SJCRH30 (cell line): ENCODE results near the gene PARD3. TPM values are rescaled to one million over a fixed set of nuclear protein-coding genes. Genes with fewer than 3 reads are reported as not detected.

Experiments used
- DNase-seq, 2 experiments: peaks; one replicate each; pipeline ENCODE4 v3.0.0-alpha.2; 2015 to 2020
- H3K27ac ChIP-seq: fragments of 250-450 bp; sonication (Bioruptor Pico); 2 replicates; pipeline ENCODE4 v1.5.1; 2020; ENCODE audit warnings: mild to moderate bottlenecking, moderate library complexity
- H3K27me3 ChIP-seq: fragments of 250-450 bp; sonication (Bioruptor Pico); 2 replicates; pipeline ENCODE4 v1.5.1; 2020; ENCODE audit warnings: mild to moderate bottlenecking, moderate library complexity
- H3K36me3 ChIP-seq: fragments of 250-450 bp; sonication (Bioruptor Pico); 2 replicates; pipeline ENCODE4 v1.5.1; 2020; ENCODE audit warnings: mild to moderate bottlenecking, moderate library complexity
- H3K4me1 ChIP-seq: fragments of 250-450 bp; sonication (Bioruptor Pico); 2 replicates; pipeline ENCODE4 v1.5.1; 2020; ENCODE audit warnings: mild to moderate bottlenecking, moderate library complexity
- H3K4me3 ChIP-seq: fragments of 250-450 bp; sonication (Bioruptor Pico); 2 replicates; pipeline ENCODE4 v1.5.1; 2020; ENCODE audit warnings: mild to moderate bottlenecking, moderate library complexity
- H3K9me3 ChIP-seq: fragments of 250-450 bp; sonication (Bioruptor Pico); replicated peaks from 2 replicates; pipeline ENCODE4 v1.5.1; 2020; ENCODE audit warnings: mild to moderate bottlenecking, moderate library complexity
- total RNA-seq: library from RNA; depleted of rRNA; stranded (reverse); fragments of >200 nt; shearing (Covaris generic); gene quantifications from 2 replicates; pipeline ENCODE4 v1.2.3, GENCODE V29; 2014

PARD3 gene
- total RNA-seq, 1 experiment from 2014 or later = 58.7 TPM

DNA sequence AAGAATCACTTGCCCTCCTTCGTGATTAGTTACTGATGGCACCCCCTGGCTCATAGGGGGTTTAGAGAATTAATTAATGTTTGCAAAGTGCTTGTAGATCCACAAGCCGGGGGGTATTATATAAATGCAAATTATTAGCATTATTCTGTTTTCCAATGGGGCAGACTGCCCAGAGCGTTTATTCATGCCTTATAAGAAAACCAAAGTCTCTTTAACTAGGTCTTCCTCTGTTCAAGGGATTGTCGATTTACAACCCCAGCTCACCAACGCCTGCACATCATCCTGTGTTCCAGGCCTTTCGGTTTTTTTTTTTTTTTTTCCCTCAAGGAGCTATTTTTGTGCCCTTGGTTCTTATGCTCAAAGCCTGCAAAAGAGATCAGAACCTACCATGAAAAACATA, 630.7 kb downstream of the PARD3 start:
- no peaks in the 10 kb centered on the region; the same call in 1 of the 2 replicates for H3K9me3 ChIP-seq
- H3K27ac ChIP-seq = no peak overlapping the region
- H3K27me3 ChIP-seq = no peaks in the 10 kb centered on the region
- H3K36me3 ChIP-seq = no peaks in the 10 kb centered on the region
- DNase-seq = no peak
- peaks cover 33% of the 10 kb centered on the region for H3K4me1 ChIP-seq
- H3K4me3 ChIP-seq = no peak overlapping the region

GRCh38 chr10:34183016-34183796, 631.9 kb downstream of the PARD3 start:
- no peaks in the 10 kb centered on the region for H3K27me3 ChIP-seq
- H3K4me3 ChIP-seq = no peak overlapping the region
- H3K27ac ChIP-seq = no peak overlapping the region
- peaks cover 28% of the 10 kb centered on the region for H3K4me1 ChIP-seq
- no peaks in the 10 kb centered on the region; the same call in 1 of the 2 replicates for H3K9me3 ChIP-seq
- DNase-seq = no peak
- no peaks in the 10 kb centered on the region for H3K36me3 ChIP-seq

DNA sequence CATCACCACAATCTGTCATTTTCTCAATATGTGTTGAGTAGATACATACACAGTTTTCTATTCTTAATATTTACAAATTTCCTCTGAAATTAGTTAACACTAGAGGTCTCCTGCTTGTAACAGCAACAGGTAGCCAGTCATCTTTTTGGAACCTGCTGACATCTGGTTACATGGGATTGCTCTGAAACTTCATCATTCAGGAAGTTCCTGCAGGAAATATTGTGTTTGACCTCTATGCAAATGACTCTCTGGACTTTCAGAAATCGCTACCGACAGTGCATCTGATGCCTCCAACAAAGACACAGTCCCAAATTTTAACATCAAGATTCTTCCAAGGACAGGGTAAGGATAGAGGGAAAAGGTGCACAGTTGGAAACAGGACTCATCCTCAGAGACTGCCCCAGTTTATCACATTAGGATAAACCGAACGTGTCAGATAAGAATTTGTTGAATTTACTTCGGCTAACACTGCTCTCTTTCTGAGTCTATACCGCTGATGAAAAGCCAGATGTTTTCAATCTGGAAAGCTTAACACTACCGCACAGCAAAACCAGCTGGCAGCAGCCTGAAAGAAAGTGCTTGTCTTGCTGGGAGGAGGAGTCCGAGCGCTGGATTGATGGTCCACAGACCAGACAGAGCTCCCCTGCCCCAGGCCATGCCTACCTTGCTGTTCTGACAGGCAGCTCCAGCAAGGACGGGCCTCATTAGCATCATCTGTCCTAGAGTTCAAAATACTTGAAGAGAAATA, 633.4 kb downstream of the PARD3 start:
- Histone ChIP-seq H3K4me1 (peaks cover 14% of the 10 kb centered on the region), H3K27ac (no peak overlapping the region), H3K9me3 (no peaks in the 10 kb centered on the region; the same call in 1 of the 2 replicates), H3K36me3 (no peaks in the 10 kb centered on the region), H3K4me3 (no peak overlapping the region), H3K27me3 (no peaks in the 10 kb centered on the region)
- no peak for DNase-seq

DNA sequence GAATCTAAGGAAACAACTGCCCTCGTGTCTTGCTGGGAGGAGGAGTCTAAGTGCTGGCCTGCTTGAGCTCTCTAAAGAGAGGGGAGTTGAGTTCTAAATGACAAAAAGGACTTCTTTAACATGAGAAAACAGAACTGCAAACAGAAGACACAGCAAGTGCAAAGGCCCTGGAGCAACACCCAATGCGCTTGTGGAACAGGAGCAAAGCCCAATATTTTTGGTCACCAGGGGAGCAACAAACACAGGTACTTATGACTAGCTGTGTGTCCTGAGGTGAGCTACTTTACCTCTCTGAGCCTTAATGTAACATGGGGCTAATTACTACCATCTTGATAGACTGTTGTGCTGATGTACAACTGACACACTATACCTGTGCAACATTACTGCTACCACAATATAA, 634.3 kb downstream of the PARD3 start:
- H3K27me3 ChIP-seq = no peaks in the 10 kb centered on the region
- H3K4me1 ChIP-seq = peaks cover 10% of the 10 kb centered on the region
- H3K27ac ChIP-seq = no peak overlapping the region

GRCh38 chr10:34179280-34179679, 635.8 kb downstream of the PARD3 start:
- DNase-seq = no peak
- no peaks in the 10 kb centered on the region; the same call in 1 of the 2 replicates for H3K9me3 ChIP-seq
- H3K27ac ChIP-seq = no peak overlapping the region
- no peak overlapping the region for H3K4me3 ChIP-seq
- H3K36me3 ChIP-seq = no peaks in the 10 kb centered on the region
- no peaks in the 10 kb centered on the region for H3K27me3 ChIP-seq
- H3K4me1 ChIP-seq = no peaks in the 10 kb centered on the region; the same call in 1 of the 2 replicates

More for the DNA sequence above, 634.3 kb downstream of the PARD3 start:
- no peaks in the 10 kb centered on the region; the same call in 1 of the 2 replicates for H3K9me3 ChIP-seq
- no peak overlapping the region for H3K4me3 ChIP-seq
- no peaks in the 10 kb centered on the region for H3K36me3 ChIP-seq
- no peak for DNase-seq

GRCh38 chr10:34178756-34179155, 636.3 kb downstream of the PARD3 start:
- no peak overlapping the region for H3K27ac ChIP-seq
- DNase-seq = no peak
- no peaks in the 10 kb centered on the region; the same call in 1 of the 2 replicates for H3K4me1 ChIP-seq

GRCh38 chr10:34178196-34178595, 636.9 kb downstream of the PARD3 start:
- no peak for DNase-seq
- Histone ChIP-seq H3K27ac (no peak overlapping the region), H3K27me3 (no peaks in the 10 kb centered on the region), H3K36me3 (no peaks in the 10 kb centered on the region), H3K9me3 (no peaks in the 10 kb centered on the region; the same call in 1 of the 2 replicates), H3K4me3 (no peak overlapping the region), H3K4me1 (no peaks in the 10 kb centered on the region; the same call in 1 of the 2 replicates)

More at GRCh38 chr10:34178756-34179155, 636.3 kb downstream of the PARD3 start:
- H3K4me3 ChIP-seq = no peak overlapping the region
- no peaks in the 10 kb centered on the region; the same call in 1 of the 2 replicates for H3K9me3 ChIP-seq
- no peaks in the 10 kb centered on the region for H3K36me3 ChIP-seq
- no peaks in the 10 kb centered on the region for H3K27me3 ChIP-seq

GRCh38 chr10:34177445-34177844, 637.7 kb downstream of the PARD3 start:
- Histone ChIP-seq H3K27me3 (no peaks in the 10 kb centered on the region), H3K36me3 (no peaks in the 10 kb centered on the region), H3K4me3 (no peak overlapping the region), H3K9me3 (no peaks in the 10 kb centered on the region; the same call in 1 of the 2 replicates), H3K27ac (no peak overlapping the region), H3K4me1 (no peaks in the 10 kb centered on the region; the same call in 1 of the 2 replicates)
- DNase-seq = no peak

GRCh38 chr10:34176351-34176750, 638.7 kb downstream of the PARD3 start:
- no peaks in the 10 kb centered on the region; the same call in 1 of the 2 replicates for H3K4me1 ChIP-seq
- DNase-seq = peak in 1 of 2 experiments; percentile 43

GRCh38 chr10:34175121-34175520, 640.0 kb downstream of the PARD3 start:
- DNase-seq = no peak
- no peaks in the 10 kb centered on the region for H3K36me3 ChIP-seq

More at GRCh38 chr10:34176351-34176750, 638.7 kb downstream of the PARD3 start:
- no peak overlapping the region for H3K4me3 ChIP-seq
- no peaks in the 10 kb centered on the region for H3K36me3 ChIP-seq
- no peaks in the 10 kb centered on the region; the same call in 1 of the 2 replicates for H3K9me3 ChIP-seq
- no peaks in the 10 kb centered on the region for H3K27me3 ChIP-seq
- no peak overlapping the region for H3K27ac ChIP-seq

GRCh38 chr10:34172936-34173533, 642.1 kb downstream of the PARD3 start:
- H3K9me3 ChIP-seq = no peaks in the 10 kb centered on the region
- H3K27ac ChIP-seq = no peak overlapping the region
- DNase-seq = no peak
- no peaks in the 10 kb centered on the region for H3K4me1 ChIP-seq
- H3K4me3 ChIP-seq = no peak overlapping the region
- no peaks in the 10 kb centered on the region for H3K27me3 ChIP-seq
- no peaks in the 10 kb centered on the region for H3K36me3 ChIP-seq

More at GRCh38 chr10:34175121-34175520, 640.0 kb downstream of the PARD3 start:
- Histone ChIP-seq H3K4me3 (no peak overlapping the region), H3K27me3 (no peaks in the 10 kb centered on the region), H3K4me1 (no peaks in the 10 kb centered on the region; the same call in 1 of the 2 replicates), H3K27ac (no peak overlapping the region), H3K9me3 (no peaks in the 10 kb centered on the region)

DNA sequence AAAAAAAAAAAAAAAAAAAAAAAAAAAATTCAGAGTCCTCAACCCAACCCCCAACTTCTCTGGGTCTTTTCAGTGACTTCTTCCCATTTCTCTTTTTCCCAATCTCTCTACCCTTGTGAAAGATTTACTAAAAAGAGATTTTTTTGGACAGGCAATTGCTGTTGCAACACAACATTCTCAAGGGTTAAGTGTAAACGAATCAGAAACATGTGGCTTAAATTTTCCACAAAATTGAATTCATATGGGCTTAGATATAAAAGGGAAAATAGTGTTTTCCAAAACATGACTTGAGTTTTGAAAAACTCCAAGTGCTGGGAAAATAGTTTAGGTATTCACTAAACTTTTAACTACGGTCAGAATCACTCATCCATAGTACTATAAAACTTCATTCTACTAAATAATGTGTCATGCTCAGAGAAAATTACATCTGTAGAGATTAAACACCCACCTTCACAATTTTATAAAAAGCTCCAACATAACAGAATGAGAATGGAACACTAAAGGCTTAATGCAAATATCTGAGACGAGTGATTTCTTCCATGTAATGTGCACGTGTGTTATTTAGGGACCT, 643.1 kb downstream of the PARD3 start:
- H3K4me1 ChIP-seq = no peaks in the 10 kb centered on the region
- no peaks in the 10 kb centered on the region for H3K9me3 ChIP-seq
- no peak overlapping the region for H3K4me3 ChIP-seq
- no peak for DNase-seq
- H3K27me3 ChIP-seq = no peaks in the 10 kb centered on the region
- H3K36me3 ChIP-seq = no peaks in the 10 kb centered on the region
- H3K27ac ChIP-seq = no peak overlapping the region

GRCh38 chr10:34169677-34170076, 645.4 kb downstream of the PARD3 start:
- H3K9me3 ChIP-seq = no peaks in the 10 kb centered on the region
- H3K4me1 ChIP-seq = no peaks in the 10 kb centered on the region
- DNase-seq = no peak
- no peaks in the 10 kb centered on the region for H3K36me3 ChIP-seq
- H3K27ac ChIP-seq = no peak overlapping the region
- no peak overlapping the region for H3K4me3 ChIP-seq
- no peaks in the 10 kb centered on the region for H3K27me3 ChIP-seq

- H3K27me3 ChIP-seq = no peaks in the 10 kb centered on the region
- H3K27ac ChIP-seq = no peak overlapping the region
- no peak overlapping the region for H3K4me3 ChIP-seq
- no peaks in the 10 kb centered on the region for H3K4me1 ChIP-seq
- H3K36me3 ChIP-seq = no peaks in the 10 kb centered on the region
- H3K9me3 ChIP-seq = no peaks in the 10 kb centered on the region
- DNase-seq = no peak
Measured at GRCh38 chr10:34169131-34169530, 646.0 kb downstream of the PARD3 start.
